Stimulated activated naive CD4-positive, alpha-beta T cell treated with Interleukin-2 at 50 U/mL for 16 hours (primary cell): ENCODE measurements around the gene MAPKAPK3.
A peak's percentile ranks its signal among the peaks of the same experiment; 100 is the strongest.

Experiments
- DNase-seq: peaks from one replicate; lab custom pipeline; 2025; lab: John Stamatoyannopoulos, UW

The MAPKAPK3 gene

GRCh38 chr3:50617096-50617791, at the start of gene MAPKAPK3:
Gene MAPKAPK3, plus strand, starts transcription at chr3:50617151. Its CDS starts 415 bp downstream, at chr3:50617566.
- DNase-seq: peak; percentile 31

GRCh38 chr3:50567386-50568167, 49.4 kb upstream of the MAPKAPK3 start, which contains the start of gene C3orf18:
Gene C3orf18, minus strand, starts transcription at chr3:50567747. Its CDS starts 2,048 bp downstream, at chr3:50565699.
- peak; percentile 95 for DNase-seq

- peak; percentile 94 for DNase-seq
Measured at GRCh38 chr3:50568947-50569749, 47.8 kb upstream of the MAPKAPK3 start, which contains the start of gene HEMK1. Gene HEMK1, plus strand, starts transcription at chr3:50569522. Its CDS starts 1,583 bp downstream, at chr3:50571105.

- no peak for DNase-seq
Measured at GRCh38 chr3:50570508-50571279, 46.3 kb upstream of the MAPKAPK3 start.

GRCh38 chr3:50571486-50571885, 45.5 kb upstream of the MAPKAPK3 start:
- DNase-seq: no peak

- peak; percentile 75 for DNase-seq
Measured at GRCh38 chr3:50572158-50572557, 44.8 kb upstream of the MAPKAPK3 start.

GRCh38 chr3:50572801-50573371, 44.1 kb upstream of the MAPKAPK3 start:
- DNase-seq: peak; percentile 42

GRCh38 chr3:50573566-50574443, 43.1 kb upstream of the MAPKAPK3 start:
- DNase-seq: peak; percentile 79

GRCh38 chr3:50574444-50574831, 42.5 kb upstream of the MAPKAPK3 start:
- DNase-seq: no peak

- no peak for DNase-seq
Measured at GRCh38 chr3:50575372-50575771, 41.6 kb upstream of the MAPKAPK3 start.

- DNase-seq: no peak
Measured at GRCh38 chr3:50577348-50577747, 39.6 kb upstream of the MAPKAPK3 start.

GRCh38 chr3:50580683-50581458, 36.1 kb upstream of the MAPKAPK3 start:
- DNase-seq: no peak

- no peak for DNase-seq
Measured at GRCh38 chr3:50581459-50581842, 35.5 kb upstream of the MAPKAPK3 start.

- DNase-seq: no peak
Measured at GRCh38 chr3:50582083-50582482, 34.9 kb upstream of the MAPKAPK3 start.

- DNase-seq: no peak
Measured at GRCh38 chr3:50583897-50584296, 33.1 kb upstream of the MAPKAPK3 start.

- DNase-seq: no peak
Measured at GRCh38 chr3:50584391-50584790, 32.6 kb upstream of the MAPKAPK3 start.

- DNase-seq: no peak
Measured at GRCh38 chr3:50585919-50586762, 30.8 kb upstream of the MAPKAPK3 start.

GRCh38 chr3:50586763-50587070, 30.2 kb upstream of the MAPKAPK3 start:
- DNase-seq: no peak

- DNase-seq: no peak
Measured at GRCh38 chr3:50587373-50587772, 29.6 kb upstream of the MAPKAPK3 start.
